GM18858 (cell line): ENCODE measurements around the gene ASF1A.

ENCODE experiments used
- ATAC-seq: cut with Tn5 transposase; IDR thresholded peaks from one replicate; pipeline ENCODE4 v1.9.1; 2021; ENCODE audit not compliant: unreplicated experiment

ASF1A gene

GRCh38 chr6:118881440-118882313 is 12.3 kb upstream of the ASF1A start:
- peak; percentile 89 for ATAC-seq

GRCh38 chr6:118882314-118882905 is 11.5 kb upstream of the ASF1A start:
- ATAC-seq, result no peak

GRCh38 chr6:118886641-118887040 is 7.3 kb upstream of the ASF1A start:
- no peak for ATAC-seq

- no peak for ATAC-seq
Observed at GRCh38 chr6:118889163-118889562, 4.8 kb upstream of the ASF1A start.

GRCh38 chr6:118890997-118891790 is 2.8 kb upstream of the ASF1A start:
- ATAC-seq, result peak; percentile 26

- ATAC-seq, result no peak
Observed at GRCh38 chr6:118892355-118892991, 1.5 kb upstream of the ASF1A start.

- ATAC-seq, result no peak
Observed at GRCh38 chr6:118893064-118893806, 717 bp upstream of the ASF1A start.

- ATAC-seq, result peak; percentile 19
Observed at GRCh38 chr6:118894425-118895260, 691 bp downstream of the ASF1A start.

- ATAC-seq, result no peak
Observed at GRCh38 chr6:118895261-118895560, 1.3 kb downstream of the ASF1A start.

GRCh38 chr6:118895859-118896258 is 1.9 kb downstream of the ASF1A start:
- ATAC-seq, result no peak

- peak; percentile 22 for ATAC-seq
Observed at GRCh38 chr6:118896339-118897136, 2.6 kb downstream of the ASF1A start.

GRCh38 chr6:118897386-118897785 is 3.4 kb downstream of the ASF1A start:
- ATAC-seq, result no peak

GRCh38 chr6:118899948-118900347 is 6.0 kb downstream of the ASF1A start:
- ATAC-seq, result no peak

- ATAC-seq, result no peak
Observed at GRCh38 chr6:118902726-118903125, 8.8 kb downstream of the ASF1A start.

- no peak for ATAC-seq
Observed at GRCh38 chr6:118903138-118903537, 9.2 kb downstream of the ASF1A start.

GRCh38 chr6:118903691-118904090 is 9.7 kb downstream of the ASF1A start:
- ATAC-seq, result no peak

- ATAC-seq, result no peak
Observed at GRCh38 chr6:118905084-118905483, 11.1 kb downstream of the ASF1A start.

- no peak for ATAC-seq
Observed at GRCh38 chr6:118905851-118906250, 11.9 kb downstream of the ASF1A start.

GRCh38 chr6:118908441-118908840 is 14.5 kb downstream of the ASF1A start:
- ATAC-seq, result no peak
